ENCODE results near the gene PLEKHA3.
"Not testable (repeated sequence)": the region's sequence is repeated elsewhere in the genome, so short reads cannot be mapped to it uniquely, and the experiment has no call there.

Gene PLEKHA3

GRCh38 chr2:178479275-178479616 lies 1.0 kb upstream of the PLEKHA3 start:
- DNase-seq, result no peak

- DNase-seq, result no peak
Measured at GRCh38 chr2:178479758-178480226, 465 bp upstream of the PLEKHA3 start.

GRCh38 chr2:178482437-178482836 lies 2.2 kb downstream of the PLEKHA3 start:
- DNase-seq, result peak; percentile 61

DNA sequence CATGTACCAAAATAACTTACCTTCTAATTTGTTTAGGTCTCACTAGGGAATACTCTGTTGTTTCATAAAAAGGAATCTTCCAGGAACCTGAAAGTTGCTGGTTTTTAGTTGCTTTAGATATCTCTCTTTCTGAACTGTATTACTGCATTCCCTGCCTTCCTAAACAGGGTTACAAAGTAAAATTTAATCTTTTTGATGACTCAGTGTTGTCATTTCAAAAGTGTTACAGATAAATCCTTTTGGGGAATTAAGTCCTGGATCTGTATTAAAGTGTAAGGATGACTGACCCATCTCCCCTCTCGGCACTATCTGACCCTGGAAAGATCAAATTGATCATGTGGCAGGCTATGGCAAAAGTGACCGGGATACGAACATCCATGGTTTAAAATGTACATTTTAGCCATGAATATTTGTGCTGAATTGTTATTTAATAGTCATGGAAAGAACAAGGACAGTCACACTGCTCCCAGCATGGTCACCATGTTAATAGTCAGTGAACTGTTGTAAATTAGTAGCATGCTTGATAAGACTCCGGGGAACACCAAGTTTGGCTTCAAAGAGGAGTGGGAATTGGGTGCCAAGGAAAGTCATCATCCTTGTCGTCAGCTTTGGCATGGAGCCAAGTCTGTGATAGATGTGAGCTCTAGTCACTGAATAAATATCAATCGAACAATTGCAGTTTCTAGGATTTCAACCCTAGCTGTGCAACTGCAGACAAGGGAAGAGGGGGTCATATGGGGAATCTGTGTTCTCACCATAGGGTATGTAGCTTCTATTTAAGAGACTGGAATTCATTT lies 4.2 kb downstream of the PLEKHA3 start:
- DNase-seq, result no peak

DNA sequence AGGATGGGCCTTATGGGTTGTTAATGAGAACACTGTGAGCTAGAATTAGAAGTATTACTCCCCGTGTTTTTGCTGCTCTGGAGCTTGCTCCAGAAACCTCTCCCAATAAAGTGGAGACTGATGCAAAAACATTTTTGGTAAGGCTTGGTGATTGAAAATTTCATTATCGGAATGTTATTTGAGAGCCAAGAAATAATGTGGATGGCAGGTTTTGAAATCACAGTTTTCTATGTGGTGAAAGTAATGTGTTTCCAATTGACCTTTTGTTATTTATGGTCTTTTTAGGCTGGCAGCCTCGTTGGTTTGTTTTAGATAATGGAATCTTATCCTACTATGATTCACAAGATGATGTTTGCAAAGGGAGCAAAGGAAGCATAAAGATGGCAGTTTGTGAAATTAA lies 5.1 kb downstream of the PLEKHA3 start:
- DNase-seq, result no peak

- DNase-seq, result no peak
Measured at GRCh38 chr2:178491612-178492011, 11.4 kb downstream of the PLEKHA3 start.

- no peak for DNase-seq
Measured at GRCh38 chr2:178496049-178496448, 15.8 kb downstream of the PLEKHA3 start.

- DNase-seq, result no peak
Measured at GRCh38 chr2:178498137-178498536, 17.9 kb downstream of the PLEKHA3 start.

GRCh38 chr2:178499640-178500039 lies 19.4 kb downstream of the PLEKHA3 start:
- no peak for DNase-seq

DNA sequence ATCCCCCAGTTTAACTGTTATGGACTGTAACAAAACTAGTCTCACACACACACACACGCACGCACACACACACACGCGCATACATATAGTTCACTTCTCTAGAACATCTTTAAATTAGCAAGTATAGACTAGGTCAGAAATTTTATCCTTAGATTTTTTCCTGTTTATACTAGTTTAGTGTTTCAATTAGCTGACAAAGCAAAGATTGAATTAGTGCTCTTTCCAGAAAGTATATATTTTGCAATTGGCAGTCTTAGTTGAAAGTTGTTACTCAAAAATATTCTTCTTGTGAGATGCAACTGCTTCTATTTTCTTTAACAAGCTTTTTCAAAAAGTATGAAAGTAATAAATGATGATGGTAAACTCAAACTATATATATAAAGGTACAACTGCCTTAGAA lies 22.5 kb downstream of the PLEKHA3 start:
- DNase-seq, result no peak

GRCh38 chr2:178506101-178506500 lies 25.8 kb downstream of the PLEKHA3 start:
- DNase-seq, result no peak

DNA sequence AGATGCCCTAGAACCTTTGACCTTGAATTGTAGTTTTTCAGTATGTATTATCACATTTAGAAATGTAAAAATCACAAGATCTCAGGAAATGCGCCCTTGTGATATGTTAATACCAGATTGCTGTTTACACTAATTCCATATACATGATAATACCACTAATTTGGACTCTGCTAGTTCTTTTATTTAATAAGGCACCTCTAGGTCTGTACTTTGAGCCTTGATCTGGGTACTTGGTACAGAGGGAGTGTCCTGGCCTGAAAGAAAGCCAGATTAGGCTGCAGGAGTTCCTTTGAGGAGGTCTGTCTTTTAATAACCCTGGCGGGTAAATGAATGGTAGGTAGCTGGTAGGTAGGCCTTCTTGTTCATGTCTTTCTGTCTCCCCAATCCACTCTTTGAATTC lies 26.3 kb downstream of the PLEKHA3 start:
- no peak for DNase-seq

- no peak for DNase-seq
Measured at GRCh38 chr2:178506949-178507348, 26.7 kb downstream of the PLEKHA3 start.

- no peak for DNase-seq
Measured at GRCh38 chr2:178508646-178509045, 28.4 kb downstream of the PLEKHA3 start.

DNA sequence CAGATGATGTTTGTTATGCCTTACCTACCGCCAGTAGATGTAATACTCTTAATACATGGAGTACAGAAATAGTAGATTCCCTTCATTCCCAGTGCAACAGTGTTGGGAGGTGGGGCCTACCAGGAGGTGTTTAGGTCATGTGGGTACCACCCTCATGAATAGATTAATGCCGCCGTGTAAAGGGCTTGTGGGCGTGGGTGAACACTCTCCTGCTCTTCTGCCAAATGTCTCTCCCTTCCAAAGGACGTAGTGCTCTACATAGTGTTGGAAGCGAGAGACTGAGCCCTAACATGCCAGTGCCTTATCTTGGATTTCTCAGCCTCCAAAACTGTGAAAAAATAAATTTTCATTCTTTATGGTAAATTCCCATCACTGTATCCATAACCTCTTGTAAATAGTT lies 30.1 kb downstream of the PLEKHA3 start:
- no peak for DNase-seq

GRCh38 chr2:178512484-178512883 lies 32.2 kb downstream of the PLEKHA3 start:
- DNase-seq, result peak; percentile 29

DNA sequence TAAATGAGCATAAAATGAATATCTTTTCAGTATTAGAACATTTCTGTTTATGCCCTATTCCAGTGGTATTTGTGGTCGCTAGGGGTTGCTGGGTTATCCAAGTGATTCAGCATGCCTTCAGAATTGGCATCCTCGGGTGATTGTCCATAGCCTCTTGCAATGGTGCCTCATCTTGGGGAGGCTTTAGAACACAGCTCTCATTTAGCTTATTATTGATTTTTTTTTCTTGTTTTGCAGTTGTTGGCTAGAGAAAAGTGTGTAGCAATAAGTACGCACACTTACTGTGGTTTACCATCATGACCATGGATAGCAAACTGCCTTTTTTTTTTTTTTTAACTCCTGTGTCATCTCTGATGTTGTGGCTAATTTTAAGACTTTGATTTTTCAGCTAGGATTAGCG lies 33.6 kb downstream of the PLEKHA3 start:
- no peak for DNase-seq

- peak; percentile 93 for DNase-seq
Measured at GRCh38 chr2:178514664-178515063, 34.4 kb downstream of the PLEKHA3 start.

DNA sequence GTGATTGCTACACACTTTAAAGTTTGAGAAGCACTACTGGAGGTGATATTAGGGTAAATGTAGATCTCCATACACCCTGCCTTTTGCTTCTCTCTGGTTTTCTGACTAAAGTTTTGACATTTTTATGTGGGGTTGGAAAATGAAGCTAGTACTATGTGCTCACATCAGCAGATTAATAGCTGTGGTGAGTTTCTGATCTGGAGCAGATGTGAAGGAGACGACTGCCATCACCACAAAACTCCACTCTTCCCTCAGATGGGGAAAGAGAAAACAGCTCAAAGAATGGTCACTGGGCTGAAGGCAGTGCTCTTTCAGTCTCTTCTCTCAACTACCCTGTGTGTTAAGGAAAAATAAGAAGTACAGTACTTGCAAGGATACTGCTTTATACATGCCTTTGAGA lies 37.2 kb downstream of the PLEKHA3 start:
- DNase-seq, result no peak

DNA sequence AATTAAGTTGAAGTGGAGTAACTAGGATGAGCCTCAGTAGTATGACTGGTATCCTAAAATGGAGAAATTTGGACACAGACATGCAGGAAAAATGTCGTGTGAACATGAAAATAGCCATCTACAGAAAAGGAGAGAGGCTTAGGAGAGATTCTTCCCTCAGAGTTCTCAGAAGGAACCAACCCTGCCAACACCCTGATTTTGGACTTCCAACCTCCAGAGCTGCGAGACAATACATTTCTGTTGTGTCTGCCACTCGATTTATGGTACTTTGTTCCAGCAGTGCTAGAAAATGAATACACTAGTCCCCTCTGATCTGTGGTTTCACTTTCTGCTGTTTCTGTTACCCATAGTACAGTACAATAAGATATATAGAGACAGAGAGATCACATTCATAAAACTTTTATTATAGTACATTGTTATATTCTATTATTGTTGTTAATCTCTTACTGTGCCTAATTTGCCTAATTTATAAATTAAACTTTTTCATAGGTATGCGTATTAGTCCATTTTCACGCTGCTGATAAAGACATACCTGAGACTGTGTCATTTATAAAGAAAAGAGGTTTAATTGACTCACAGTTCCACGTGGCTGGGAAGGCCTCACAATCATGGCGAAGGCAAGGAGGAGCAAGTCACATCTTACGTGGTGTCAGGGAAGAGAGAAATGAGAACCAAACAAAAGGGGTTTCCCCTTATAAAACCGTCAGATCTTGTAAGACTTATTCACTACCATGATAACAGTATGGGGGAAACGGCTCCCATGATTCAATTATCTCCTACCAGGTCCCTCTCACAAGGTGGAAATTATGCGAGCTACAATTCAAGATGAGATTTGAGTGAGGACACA lies 41.3 kb downstream of the PLEKHA3 start:
- DNase-seq, result peak; percentile 43

- DNase-seq, result peak; percentile 92
Measured at GRCh38 chr2:178522950-178523595, 42.8 kb downstream of the PLEKHA3 start.

- no peak for DNase-seq
Measured at GRCh38 chr2:178523596-178524134, 43.4 kb downstream of the PLEKHA3 start.

GRCh38 chr2:178525010-178525409 lies 44.8 kb downstream of the PLEKHA3 start:
- DNase-seq, result not testable (repeated sequence)

All from activated CD4-positive, alpha-beta T cell treated with anti-CD3 and anti-CD28 coated beads, Interleukin-10, Interleukin-2, amounts not matched to agents 100 ng/mL and 50 ng/mL, durations not matched to agents 16 hours and 8 hours (primary cell).